Breast epithelium (tissue), 4 donors: ENCODE data around the gene PANX1. TPM values are rescaled to one million over a fixed set of nuclear protein-coding genes. Genes with fewer than 3 reads are reported as not detected.

Experiments
- DNase-seq, 2 donors: peaks; one replicate each; pipeline ENCODE4 v3.0.0-alpha.2; 2019; ENCODE audit warnings: low spot score in 2 of 2
- H3K27ac ChIP-seq, 2 donors: fragments of 200-600 bp; sonication (generic) in 1 of 2; one replicate each; pipeline ENCODE4 v1.5.1; 2016 to 2019; ENCODE audit warnings: mild to moderate bottlenecking in 1 of 2
- H3K27me3 ChIP-seq, 2 donors: fragments of 200-600 bp; sonication (generic) in 1 of 2; one replicate each; pipeline versions ENCODE4 v1.5.1 to v1.6.0; 2017 to 2019; ENCODE audit warnings: control low read depth in 1 of 2, mild to moderate bottlenecking in 1 of 2
- H3K36me3 ChIP-seq: fragments of 200-600 bp; one replicate; pipeline ENCODE4 v1.5.1; 2019
- H3K4me1 ChIP-seq, 2 donors: fragments of 200-600 bp; sonication (generic); one replicate each; pipeline ENCODE4 v1.5.1; 2016 to 2019; ENCODE audit warnings: control low read depth in 1 of 2
- H3K4me3 ChIP-seq, 3 donors: fragments of 200-600 bp; sonication (generic); 1 replicate in 2 of 3; 2 replicates in 1 of 3; pipeline ENCODE4 v1.5.1; 2016 to 2019; ENCODE audit warnings: mild to moderate bottlenecking in 3 of 3, moderate library complexity in 2 of 3
- H3K9me3 ChIP-seq, 2 donors: fragments of 200-600 bp; sonication (generic) in 1 of 2; one replicate each; pipeline ENCODE4 v1.5.1; 2016 to 2019; ENCODE audit warnings: control low read depth in 1 of 2
- POLR2A ChIP-seq: fragments of 450-650 bp; IDR thresholded peaks from one replicate; pipeline ENCODE4 v1.6.1; 2016; ENCODE audit warnings: antibody characterized with exemption, mild to moderate bottlenecking, moderate library complexity
- POLR2AphosphoS5 ChIP-seq, 3 donors: sonication (generic); formaldehyde crosslinking; IDR thresholded peaks; one replicate each; pipeline ENCODE4 v1.6.1; 2017; ENCODE audit warnings: antibody characterized with exemption in 3 of 3
- intact Hi-C: fragments of 100-400 bp; cut with DNase I; formaldehyde crosslinking; loops from one replicate; pipeline ENCODE4 v1.15.1; 2023; ENCODE audit warnings: low total_unique reads
- total RNA-seq, 3 donors: library from RNA; depleted of rRNA; stranded (reverse); fragments of >200 nt; gene quantifications; one replicate each; pipeline ENCODE4 v1.1.0, GENCODE V29; 2016
- TF ChIP-seq, protein P1 (sequence below), 3 donors: fragments of 450-650 bp; IDR thresholded peaks; one replicate each; pipeline ENCODE4 v1.5.1; 2016 to 2017; ENCODE audit warnings: antibody characterized with exemption in 3 of 3, mild to moderate bottlenecking in 3 of 3, moderate library complexity in 3 of 3

PANX1 gene
- total RNA-seq, 3 donors from 2014 or later, result 16.7 to 20.3 (median 17.7) TPM

DNA sequence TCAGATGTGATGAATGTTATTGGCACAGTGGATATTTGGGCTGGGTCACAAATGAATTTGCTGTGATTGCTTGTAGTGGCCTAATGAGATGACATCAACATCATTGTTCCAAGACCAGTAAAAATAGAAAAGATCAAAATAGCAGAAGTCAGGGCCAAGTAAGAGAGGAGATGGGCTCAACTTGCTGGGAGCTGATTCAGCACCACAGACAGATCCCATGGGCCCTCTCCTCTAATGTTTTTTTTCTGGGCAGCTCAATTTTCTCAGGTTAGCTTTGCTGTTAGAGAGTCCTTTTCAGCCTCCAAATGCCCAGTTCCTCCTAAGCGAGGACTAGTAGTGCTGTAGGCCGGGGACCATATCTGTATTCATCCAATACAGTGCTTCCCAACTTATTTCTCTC lies 89.7 kb downstream of the PANX1 start:
- no peak for DNase-seq
- intact Hi-C loops, result no loop called here
- Histone ChIP-seq H3K27ac (no peak overlapping the region), H3K36me3 (no peaks in the 10 kb centered on the region), H3K4me1 (no peaks in the 10 kb centered on the region), H3K27me3 (no peaks in the 10 kb centered on the region), H3K4me3 (no peak overlapping the region), H3K9me3 (peaks cover 18 to 23% of the 10 kb centered on the region in 2 donors)
- TF ChIP-seq POLR2AphosphoS5 (IDR thresholded peaks at IDR 0.05) (no peak), POLR2A (no peak)
- TF ChIP-seq, protein P1, sequence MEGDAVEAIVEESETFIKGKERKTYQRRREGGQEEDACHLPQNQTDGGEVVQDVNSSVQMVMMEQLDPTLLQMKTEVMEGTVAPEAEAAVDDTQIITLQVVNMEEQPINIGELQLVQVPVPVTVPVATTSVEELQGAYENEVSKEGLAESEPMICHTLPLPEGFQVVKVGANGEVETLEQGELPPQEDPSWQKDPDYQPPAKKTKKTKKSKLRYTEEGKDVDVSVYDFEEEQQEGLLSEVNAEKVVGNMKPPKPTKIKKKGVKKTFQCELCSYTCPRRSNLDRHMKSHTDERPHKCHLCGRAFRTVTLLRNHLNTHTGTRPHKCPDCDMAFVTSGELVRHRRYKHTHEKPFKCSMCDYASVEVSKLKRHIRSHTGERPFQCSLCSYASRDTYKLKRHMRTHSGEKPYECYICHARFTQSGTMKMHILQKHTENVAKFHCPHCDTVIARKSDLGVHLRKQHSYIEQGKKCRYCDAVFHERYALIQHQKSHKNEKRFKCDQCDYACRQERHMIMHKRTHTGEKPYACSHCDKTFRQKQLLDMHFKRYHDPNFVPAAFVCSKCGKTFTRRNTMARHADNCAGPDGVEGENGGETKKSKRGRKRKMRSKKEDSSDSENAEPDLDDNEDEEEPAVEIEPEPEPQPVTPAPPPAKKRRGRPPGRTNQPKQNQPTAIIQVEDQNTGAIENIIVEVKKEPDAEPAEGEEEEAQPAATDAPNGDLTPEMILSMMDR (IDR thresholded peaks at IDR 0.05), result no peak

DNA sequence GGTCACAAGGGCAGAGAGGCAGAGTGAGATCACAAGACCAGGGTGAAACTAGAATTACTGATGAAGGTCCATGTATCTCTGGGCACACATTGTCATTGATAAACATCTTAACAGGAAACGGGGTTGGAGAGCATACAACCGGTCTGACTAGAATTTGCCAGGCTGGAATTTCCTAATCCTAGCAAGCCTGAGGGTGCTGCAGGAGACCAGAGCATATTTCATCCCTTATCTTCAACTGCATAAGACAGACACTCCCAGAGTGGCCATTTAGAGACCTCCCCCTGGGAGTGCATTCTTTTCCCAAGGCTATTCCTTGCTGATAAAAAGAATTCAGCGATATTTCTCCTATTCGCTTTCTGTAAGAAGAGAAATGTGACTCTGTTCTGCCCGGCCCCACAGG lies 91.1 kb downstream of the PANX1 start:
- intact Hi-C loops, result no loop called here
- Histone ChIP-seq H3K9me3 (peaks cover 18 to 23% of the 10 kb centered on the region in 2 donors), H3K4me3 (no peak overlapping the region), H3K36me3 (no peaks in the 10 kb centered on the region), H3K27me3 (no peaks in the 10 kb centered on the region), H3K27ac (no peak overlapping the region), H3K4me1 (no peaks in the 10 kb centered on the region)
- no peak for DNase-seq
- no peak for TF ChIP-seq POLR2A
- TF ChIP-seq, protein P1 (IDR thresholded peaks at IDR 0.05), result no peak
- no peak for TF ChIP-seq POLR2AphosphoS5 (IDR thresholded peaks at IDR 0.05)

DNA sequence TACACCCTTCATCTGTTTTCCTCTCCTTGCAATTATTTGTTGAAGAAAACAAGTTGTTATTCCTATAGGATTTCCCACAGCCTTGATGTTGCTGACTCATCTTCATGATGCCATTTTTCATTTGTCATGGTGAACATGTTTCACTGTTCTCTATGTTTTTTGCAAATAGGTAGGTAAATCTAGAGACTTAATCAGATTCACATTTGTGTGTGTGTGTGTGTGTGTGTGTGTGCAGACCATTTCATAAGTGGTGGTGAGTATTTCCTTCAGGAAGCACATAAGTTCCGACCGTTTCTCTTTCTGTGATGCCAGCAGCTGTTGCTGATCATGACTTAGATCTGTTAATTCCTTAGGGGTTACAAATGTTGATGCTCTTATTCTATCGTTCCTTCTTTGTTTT lies 95.4 kb downstream of the PANX1 start:
- Histone ChIP-seq H3K27me3 (no peaks in the 10 kb centered on the region), H3K4me1 (no peaks in the 10 kb centered on the region), H3K4me3 (no peak overlapping the region), H3K36me3 (no peaks in the 10 kb centered on the region), H3K9me3 (peaks cover 8 to 14% of the 10 kb centered on the region in 2 donors), H3K27ac (no peak overlapping the region)
- no peak for DNase-seq
- TF ChIP-seq POLR2A, result no peak
- TF ChIP-seq, protein P1 (IDR thresholded peaks at IDR 0.05), result no peak
- TF ChIP-seq POLR2AphosphoS5 (IDR thresholded peaks at IDR 0.05), result no peak
- intact Hi-C loops, result no loop called here

Other genes starting within 250 kb of the PANX1 start
- gene HEPHL1, start 107.5 kb upstream of the PANX1 start, total RNA-seq, result under 1 TPM in 2 of 3 donors, not detected in 1; 0.15 to 0.33 TPM
- gene IZUMO1R, start 175.7 kb downstream of the PANX1 start, total RNA-seq, result not detected